GM20000 (cell line): Measurements from ENCODE around the gene PTPN23.
"Not testable (repeated sequence)": the region's sequence is repeated elsewhere in the genome, so short reads cannot be mapped to it uniquely, and the experiment has no call there.

ENCODE experiments used
- DNase-seq: peaks from one replicate; pipeline ENCODE4 v3.0.0; 2012; ENCODE audit warnings: low spot score
- TF ChIP-seq, protein P1 (sequence below): IDR thresholded peaks from 2 replicates; pipeline ENCODE4 v1.5.1; 2012; ENCODE audit warnings: mild to moderate bottlenecking, control low read depth; ENCODE audit errors: extremely low read depth, missing control alignments

The PTPN23 gene

DNA sequence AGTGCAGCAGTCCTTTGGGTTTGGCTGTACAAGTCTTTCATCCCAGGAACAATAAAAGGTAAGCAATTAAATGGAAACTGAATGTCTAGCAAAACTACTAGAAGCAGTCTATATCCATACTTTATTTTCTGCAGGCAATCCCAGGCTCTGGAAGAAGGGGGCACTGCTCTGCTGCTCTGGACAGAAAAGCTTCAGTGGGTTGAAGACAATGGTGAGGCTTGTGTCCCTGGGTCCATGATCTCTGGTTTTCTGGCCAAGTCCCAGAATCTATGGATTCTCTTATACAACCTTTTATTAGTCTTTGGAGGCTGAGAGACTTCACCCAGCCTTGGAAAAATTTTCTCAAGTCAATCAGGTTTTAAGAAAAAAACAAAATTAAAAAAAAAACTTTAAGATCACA, 59.3 kb downstream of the PTPN23 start:
- TF ChIP-seq, protein P1, sequence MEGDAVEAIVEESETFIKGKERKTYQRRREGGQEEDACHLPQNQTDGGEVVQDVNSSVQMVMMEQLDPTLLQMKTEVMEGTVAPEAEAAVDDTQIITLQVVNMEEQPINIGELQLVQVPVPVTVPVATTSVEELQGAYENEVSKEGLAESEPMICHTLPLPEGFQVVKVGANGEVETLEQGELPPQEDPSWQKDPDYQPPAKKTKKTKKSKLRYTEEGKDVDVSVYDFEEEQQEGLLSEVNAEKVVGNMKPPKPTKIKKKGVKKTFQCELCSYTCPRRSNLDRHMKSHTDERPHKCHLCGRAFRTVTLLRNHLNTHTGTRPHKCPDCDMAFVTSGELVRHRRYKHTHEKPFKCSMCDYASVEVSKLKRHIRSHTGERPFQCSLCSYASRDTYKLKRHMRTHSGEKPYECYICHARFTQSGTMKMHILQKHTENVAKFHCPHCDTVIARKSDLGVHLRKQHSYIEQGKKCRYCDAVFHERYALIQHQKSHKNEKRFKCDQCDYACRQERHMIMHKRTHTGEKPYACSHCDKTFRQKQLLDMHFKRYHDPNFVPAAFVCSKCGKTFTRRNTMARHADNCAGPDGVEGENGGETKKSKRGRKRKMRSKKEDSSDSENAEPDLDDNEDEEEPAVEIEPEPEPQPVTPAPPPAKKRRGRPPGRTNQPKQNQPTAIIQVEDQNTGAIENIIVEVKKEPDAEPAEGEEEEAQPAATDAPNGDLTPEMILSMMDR = no peak
- no peak for DNase-seq

DNA sequence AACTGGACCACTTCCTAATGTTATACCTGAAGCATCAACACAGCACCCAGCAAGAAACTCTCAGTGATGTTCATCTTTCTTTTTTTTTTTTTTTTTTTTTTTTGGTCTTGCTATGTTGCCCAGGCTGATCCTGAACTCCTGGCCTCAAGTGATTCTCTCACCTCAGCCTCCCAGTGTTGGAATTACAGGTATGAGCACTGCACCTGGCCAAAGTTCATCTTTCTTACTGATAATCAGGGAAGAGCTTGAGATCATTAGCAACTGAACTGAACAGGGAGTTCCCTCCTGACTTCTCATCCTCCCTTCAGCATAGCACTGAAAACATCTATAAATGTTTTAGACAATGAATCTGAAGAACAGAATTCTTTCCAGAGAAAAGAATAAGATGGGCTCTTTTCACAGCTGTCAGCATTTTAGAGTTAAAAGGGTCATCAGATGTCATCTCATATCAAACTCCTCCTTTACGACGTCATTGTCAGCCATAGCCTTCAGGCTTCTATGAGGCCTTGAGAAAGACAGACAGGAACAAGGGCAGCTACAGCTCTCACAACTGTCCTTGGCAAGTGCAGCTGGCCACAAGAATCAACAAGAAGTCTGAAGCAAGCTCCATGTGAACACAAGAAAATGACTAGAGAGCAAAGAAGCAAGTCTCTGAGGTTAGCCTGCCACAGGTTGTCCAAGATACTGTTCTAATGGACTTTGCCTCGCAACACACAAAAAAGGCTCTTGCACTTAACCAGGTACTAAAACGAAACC, 61.2 kb downstream of the PTPN23 start:
- DNase-seq = no peak

DNA sequence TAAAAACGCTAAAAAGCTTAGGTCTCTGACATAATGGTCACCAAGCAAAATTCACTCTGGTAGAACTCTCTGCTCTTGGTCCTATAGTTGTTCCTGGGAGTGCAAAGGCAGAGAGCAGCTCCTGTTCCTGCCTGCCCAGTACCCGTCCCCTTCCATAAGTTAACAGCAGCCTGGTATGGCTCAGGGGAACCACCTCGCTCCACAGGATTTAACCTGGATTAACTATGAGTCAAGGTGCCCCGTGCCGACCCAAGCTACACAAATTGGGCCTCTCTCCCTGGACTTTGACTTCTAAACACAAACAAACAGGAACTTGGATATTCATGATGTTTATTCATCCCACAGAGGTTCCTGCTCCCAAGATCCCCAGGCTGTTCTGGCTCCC, 62.8 kb downstream of the PTPN23 start:
- DNase-seq = no peak
- TF ChIP-seq, protein P1 = no peak

More for the DNA sequence above, 61.2 kb downstream of the PTPN23 start:
- TF ChIP-seq, protein P1 = no peak

DNA sequence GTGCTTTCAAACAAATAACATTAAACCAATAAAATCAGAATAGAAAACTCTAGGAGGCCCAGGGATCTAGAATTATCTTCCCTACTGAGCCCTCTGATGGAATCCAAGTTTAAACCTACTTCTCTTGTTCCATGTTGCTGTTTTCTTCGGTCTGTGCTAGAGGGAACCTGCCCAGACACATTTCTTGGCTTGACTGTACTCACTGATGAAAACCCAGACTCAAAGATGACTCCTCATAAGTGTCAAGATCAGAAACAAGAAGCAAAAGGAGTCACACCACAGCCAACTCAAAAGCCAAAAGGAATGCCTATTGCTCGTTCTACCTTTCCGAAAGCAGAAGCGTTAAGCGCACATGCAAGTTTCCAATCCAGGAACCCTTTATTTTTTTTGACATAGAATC, 63.3 kb downstream of the PTPN23 start:
- DNase-seq = no peak
- TF ChIP-seq, protein P1 = no peak

DNA sequence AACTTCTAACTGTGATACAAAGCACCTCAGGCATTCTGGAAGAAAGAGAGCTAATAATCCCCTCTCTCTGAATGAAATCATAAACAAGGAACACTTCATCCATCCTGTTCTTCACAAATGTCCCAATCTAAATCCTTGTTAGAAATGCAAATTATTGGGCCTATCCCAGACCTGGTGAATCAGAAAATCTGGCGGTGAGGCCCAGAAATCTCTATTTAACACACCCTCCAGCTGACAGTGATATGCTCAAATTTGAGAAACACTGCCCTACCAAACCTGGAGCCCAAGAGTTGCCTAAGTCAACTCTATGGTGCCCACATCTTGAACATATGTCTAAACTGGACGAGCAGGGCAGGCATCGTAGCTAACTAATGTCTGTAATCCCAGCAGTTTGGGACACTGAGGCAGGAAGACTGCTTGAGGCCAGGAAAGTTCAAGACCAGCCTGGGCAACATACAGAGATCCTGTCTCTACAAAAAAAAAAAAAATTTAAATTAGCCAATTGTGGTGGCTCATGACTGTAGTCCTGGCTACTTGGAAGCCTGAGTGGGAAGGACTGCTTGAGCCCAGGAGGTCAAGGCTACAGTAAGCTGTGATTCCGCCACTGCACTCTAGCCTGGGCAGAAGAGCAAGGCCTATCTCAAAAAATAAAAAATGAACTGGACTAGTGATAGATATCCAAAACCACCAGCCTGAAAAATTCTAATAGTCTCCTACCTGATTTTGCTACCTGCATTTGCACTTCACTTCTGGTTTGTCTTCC, 71.8 kb downstream of the PTPN23 start:
- TF ChIP-seq, protein P1 = no peak
- DNase-seq = no peak

DNA sequence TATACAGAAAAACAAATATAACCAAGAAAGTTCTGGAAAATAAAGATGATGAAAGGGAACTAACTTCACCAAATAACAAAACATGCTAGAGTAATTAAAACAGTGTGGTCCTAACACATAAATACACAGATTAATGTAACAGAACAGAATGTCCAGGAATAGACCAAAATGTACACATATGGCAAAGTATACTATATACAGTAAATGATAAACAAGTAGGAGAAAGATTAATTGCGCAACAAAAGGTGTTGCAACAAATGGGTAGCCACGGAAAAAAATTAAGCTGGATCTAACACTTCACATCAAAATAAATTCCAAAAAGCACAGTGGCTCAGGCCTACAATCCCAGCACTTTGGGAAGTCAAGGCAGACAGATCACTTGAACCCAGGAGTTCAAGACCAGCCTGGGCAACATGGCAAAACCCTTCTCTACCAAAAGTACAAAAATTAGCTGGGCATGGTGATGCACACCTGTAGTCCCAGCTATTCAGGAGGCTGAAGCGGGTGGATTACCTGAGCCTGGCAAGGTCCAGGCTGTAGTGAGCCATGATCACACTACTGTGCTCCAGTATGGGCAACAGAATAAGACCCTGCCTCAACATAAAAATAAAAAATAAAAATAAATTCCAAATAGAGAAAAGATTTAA, 75.1 kb downstream of the PTPN23 start:
- DNase-seq = no peak
- TF ChIP-seq, protein P1 = no peak

DNA sequence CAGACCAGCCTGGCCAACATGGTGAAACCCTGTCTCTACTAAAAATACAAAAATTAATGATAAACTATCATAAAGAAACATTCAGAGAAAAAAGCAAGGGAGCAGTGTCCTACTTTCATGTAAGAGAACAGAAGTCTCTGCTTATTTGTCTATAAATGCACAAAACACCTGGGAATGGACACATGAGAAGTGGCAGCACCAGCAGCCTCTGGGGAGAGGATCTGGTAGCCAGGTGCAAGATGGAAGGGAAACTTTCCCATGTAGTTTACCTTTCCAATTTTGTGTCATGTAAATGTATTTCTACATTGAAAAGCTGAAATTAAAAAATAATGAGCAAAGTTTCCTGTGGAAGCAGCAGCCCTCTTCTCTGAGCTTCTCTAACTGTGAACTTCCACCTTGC, 76.2 kb downstream of the PTPN23 start:
- no peak for DNase-seq
- TF ChIP-seq, protein P1 = no peak

DNA sequence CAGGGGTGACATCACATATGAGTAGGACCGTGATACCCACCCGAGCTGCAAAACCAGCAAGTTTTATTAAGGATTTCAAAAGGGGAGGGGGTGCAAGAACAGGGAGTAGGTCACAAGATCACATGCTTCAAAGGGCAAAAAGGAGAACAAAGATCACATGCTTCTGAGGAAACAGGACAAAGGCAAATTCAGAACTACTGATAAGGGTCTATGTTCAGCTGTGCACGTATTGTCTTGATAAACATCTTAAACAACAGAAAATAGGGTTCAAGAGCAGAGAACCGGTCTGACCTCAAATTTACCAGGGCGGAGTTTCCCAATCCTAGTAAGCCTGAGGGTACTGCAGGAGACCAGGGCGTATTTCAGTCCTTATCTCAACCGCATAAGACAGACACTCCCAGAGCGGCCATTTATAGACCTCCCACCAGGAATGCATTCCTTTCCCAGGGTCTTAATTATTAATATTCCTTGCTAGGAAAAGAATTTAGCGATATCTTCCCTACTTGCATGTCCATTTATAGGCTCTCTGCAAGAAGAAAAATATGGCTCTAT, 78.8 kb downstream of the PTPN23 start:
- DNase-seq = not testable (repeated sequence)
